ENCODE measurements around the gene SEC63. TPM values are rescaled to one million over a fixed set of nuclear protein-coding genes. Genes with fewer than 3 reads are reported as not detected.

The SEC63 gene
- polyA plus RNA-seq (2012; ENCODE audit: insufficient read length, low read depth): 85.0 TPM

- TF ChIP-seq FOXP2 (optimal IDR thresholded peaks at IDR 0.05; ENCODE audit: borderline replicate concordance, extremely low read depth, extremely low read length, insufficient read depth) (peak; percentile 74), SIN3A (IDR thresholded peaks at IDR 0.05; ENCODE audit: borderline replicate concordance, insufficient read depth, low read length) (peak; percentile 21; the same call in 1 of the 2 replicates), TAF1 (IDR thresholded peaks at IDR 0.05; ENCODE audit: borderline replicate concordance, insufficient read depth, low read length) (peak; percentile 71), POLR2AphosphoS5 (IDR thresholded peaks at IDR 0.05; ENCODE audit: low read depth, low read length) (peak; percentile 84; the same call in 1 of the 2 replicates), REST (IDR thresholded peaks at IDR 0.05; ENCODE audit: insufficient read depth in 1 of 2, low read depth in 2 of 2, low read length in 2 of 2) (peak; percentile 17 to 26; a peak in 1 of 4 replicates)
Measured at GRCh38 chr6:107957909-107958688, at the start of gene SEC63. TSS of gene SEC63 (minus strand) at chr6:107958208. CDS start at chr6:107958009, 199 bp downstream.

DNA sequence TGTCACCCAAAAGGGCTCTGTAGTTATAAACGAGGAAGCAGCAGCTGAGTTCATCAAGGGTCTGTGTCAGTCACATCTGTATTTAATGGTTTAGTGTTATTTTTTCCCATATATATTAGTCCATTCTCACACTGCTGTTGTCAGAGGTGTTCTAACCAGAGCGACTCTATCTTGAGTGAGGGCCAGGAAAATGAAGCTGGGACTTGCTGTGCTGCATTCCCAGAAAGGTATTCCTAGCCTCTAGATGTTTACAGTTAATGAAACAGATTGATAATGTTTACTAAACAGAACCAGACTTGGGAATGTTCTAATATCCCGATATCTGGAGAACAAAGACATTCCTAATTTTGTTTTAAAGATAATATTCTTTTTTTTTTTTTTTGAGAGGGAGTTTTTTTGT, 48.0 kb upstream of the SEC63 start:
- TF ChIP-seq TAF1 (IDR thresholded peaks at IDR 0.05; ENCODE audit: borderline replicate concordance, insufficient read depth, low read length) (no peak), REST (IDR thresholded peaks at IDR 0.05; ENCODE audit: insufficient read depth in 1 of 2, low read depth in 2 of 2, low read length in 2 of 2) (no peak), SIN3A (IDR thresholded peaks at IDR 0.05; ENCODE audit: borderline replicate concordance, insufficient read depth, low read length) (no peak), POLR2AphosphoS5 (IDR thresholded peaks at IDR 0.05; ENCODE audit: low read depth, low read length) (no peak), FOXP2 (optimal IDR thresholded peaks at IDR 0.05; ENCODE audit: borderline replicate concordance, extremely low read depth, extremely low read length, insufficient read depth) (no peak)

GRCh38 chr6:108004861-108005260, 46.9 kb upstream of the SEC63 start:
- TF ChIP-seq REST (IDR thresholded peaks at IDR 0.05; ENCODE audit: insufficient read depth in 1 of 2, low read depth in 2 of 2, low read length in 2 of 2): no peak
- no peak for TF ChIP-seq TAF1 (IDR thresholded peaks at IDR 0.05; ENCODE audit: borderline replicate concordance, insufficient read depth, low read length)
- no peak for TF ChIP-seq FOXP2 (optimal IDR thresholded peaks at IDR 0.05; ENCODE audit: borderline replicate concordance, extremely low read depth, extremely low read length, insufficient read depth)
- no peak for TF ChIP-seq POLR2AphosphoS5 (IDR thresholded peaks at IDR 0.05; ENCODE audit: low read depth, low read length)
- no peak for TF ChIP-seq SIN3A (IDR thresholded peaks at IDR 0.05; ENCODE audit: borderline replicate concordance, insufficient read depth, low read length)

DNA sequence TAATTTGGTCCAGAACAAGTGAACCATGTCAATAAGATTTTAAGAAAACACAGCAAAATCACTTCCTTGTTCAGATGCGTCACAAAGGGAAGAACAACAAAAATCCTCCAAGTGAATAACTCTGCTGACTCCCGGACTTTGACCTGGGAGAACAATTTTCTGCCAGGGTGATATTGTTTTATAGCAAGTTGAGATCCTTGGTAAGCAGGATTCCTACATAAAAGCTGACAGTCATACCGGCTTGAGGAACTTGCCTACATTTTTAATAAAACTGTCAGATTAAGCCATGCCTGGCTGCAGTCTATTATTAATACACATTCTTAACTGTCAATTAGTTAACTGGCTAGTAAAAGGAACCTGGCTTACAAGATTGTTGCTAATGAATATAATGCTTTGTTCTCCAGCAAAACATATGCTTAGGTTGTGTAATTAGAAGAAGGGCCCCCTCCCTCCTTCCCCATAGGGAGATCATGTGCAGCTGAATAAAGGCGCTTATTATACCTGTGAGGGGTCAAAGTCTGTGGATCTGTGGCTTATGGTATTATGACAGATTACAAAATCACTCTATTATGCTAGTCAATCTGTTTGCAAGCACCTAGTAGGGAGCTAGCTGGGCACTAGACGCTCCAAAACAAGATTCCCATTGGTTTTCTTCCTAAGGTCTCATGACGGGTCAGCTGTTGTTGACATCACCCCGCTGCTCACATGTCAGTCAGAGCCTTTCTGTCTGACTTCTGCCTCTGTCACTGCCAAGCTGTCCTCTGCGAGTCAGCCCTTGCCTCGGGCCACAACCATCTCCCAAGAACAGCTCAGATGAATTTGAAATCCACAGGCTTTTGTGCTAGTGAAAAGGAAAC, 44.6 kb upstream of the SEC63 start:
- no peak for TF ChIP-seq TAF1 (IDR thresholded peaks at IDR 0.05; ENCODE audit: borderline replicate concordance, insufficient read depth, low read length)
- peak; percentile 66; the same call in 1 of the 2 replicates for TF ChIP-seq SIN3A (IDR thresholded peaks at IDR 0.05; ENCODE audit: borderline replicate concordance, insufficient read depth, low read length)
- no peak for TF ChIP-seq POLR2AphosphoS5 (IDR thresholded peaks at IDR 0.05; ENCODE audit: low read depth, low read length)
- TF ChIP-seq REST (IDR thresholded peaks at IDR 0.05; ENCODE audit: insufficient read depth in 1 of 2, low read depth in 2 of 2, low read length in 2 of 2): no peak
